NAMALWA (cell line): ENCODE measurements around the gene RASL11A.

ENCODE experiments used
- DNase-seq: peaks from one replicate; pipeline ENCODE4 v3.0.0-alpha.2; 2015; ENCODE audit warnings: low spot score

The RASL11A gene

GRCh38 chr13:27270594-27271520 is at the start of gene RASL11A:
Gene RASL11A (plus strand): TSS chr13:27270830. CDS start chr13:27270945, 115 bp downstream.
- peak; percentile 70 for DNase-seq

- DNase-seq: peak; percentile 14
These were observed 48.5 kb upstream of the RASL11A start for GRCh38 chr13:27222100-27222499.

GRCh38 chr13:27226991-27227390 is 43.6 kb upstream of the RASL11A start:
- DNase-seq: no peak

- DNase-seq: no peak
These were observed 42.5 kb upstream of the RASL11A start for GRCh38 chr13:27228131-27228530.

- DNase-seq: no peak
These were observed 41.0 kb upstream of the RASL11A start for GRCh38 chr13:27229642-27230041.

GRCh38 chr13:27233964-27234363 is 36.7 kb upstream of the RASL11A start:
- no peak for DNase-seq

GRCh38 chr13:27236478-27236877 is 34.2 kb upstream of the RASL11A start:
- DNase-seq: no peak

GRCh38 chr13:27242702-27243101 is 27.9 kb upstream of the RASL11A start:
- DNase-seq: no peak

- no peak for DNase-seq
These were observed 25.0 kb upstream of the RASL11A start for GRCh38 chr13:27245610-27246009.

GRCh38 chr13:27250833-27251165 is 19.8 kb upstream of the RASL11A start:
- DNase-seq: no peak

- DNase-seq: peak; percentile 94
These were observed 19.2 kb upstream of the RASL11A start, which contains the start of gene RPL21 for GRCh38 chr13:27251166-27252091. Gene RPL21 (plus strand): TSS chr13:27251558. CDS start chr13:27253777, 2,219 bp downstream.

GRCh38 chr13:27252467-27252866 is 18.2 kb upstream of the RASL11A start:
- DNase-seq: no peak

GRCh38 chr13:27257233-27257568 is 13.4 kb upstream of the RASL11A start:
- DNase-seq: no peak

GRCh38 chr13:27257648-27258253 is 12.9 kb upstream of the RASL11A start:
- peak; percentile 23 for DNase-seq

- peak; percentile 27 for DNase-seq
These were observed 11.8 kb upstream of the RASL11A start for GRCh38 chr13:27258637-27259386.

- peak; percentile 52 for DNase-seq
These were observed 10.8 kb upstream of the RASL11A start for GRCh38 chr13:27259831-27260230.

- DNase-seq: no peak
These were observed 9.2 kb upstream of the RASL11A start for GRCh38 chr13:27261396-27261795.

- DNase-seq: no peak
These were observed 7.2 kb upstream of the RASL11A start for GRCh38 chr13:27263438-27263837.

GRCh38 chr13:27264181-27264580 is 6.4 kb upstream of the RASL11A start:
- DNase-seq: peak; percentile 82

GRCh38 chr13:27264648-27265047 is 6.0 kb upstream of the RASL11A start:
- no peak for DNase-seq

- no peak for DNase-seq
These were observed 3.7 kb upstream of the RASL11A start for GRCh38 chr13:27266917-27267316.

- no peak for DNase-seq
These were observed 3.0 kb upstream of the RASL11A start for GRCh38 chr13:27267596-27267995.
